ENCODE results near the gene CCDC7. TPM values are rescaled to one million over a fixed set of nuclear protein-coding genes. Genes with fewer than 3 reads are reported as not detected.

Gene CCDC7
- total RNA-seq, 2 experiments from 2014 or later: 69.4 to 72.9 TPM

- ChIA-PET CTCF (interaction anchor here (1.2 kb wide), 1 partner anchor 12 kb away, joined by 3 read pairs; no protein-coding TSS in a partner anchor), POLR2A (no interaction called here)
- Histone ChIP-seq H3K27me3 (ENCODE audit: control insufficient read depth in 1 of 2, insufficient read depth in 2 of 2, low read length in 2 of 2) (no peaks in the 10 kb centered on the region), H3K9me3 (ENCODE audit: control insufficient read depth in 1 of 2, insufficient read depth in 1 of 2, low read length in 2 of 2) (no peaks in the 10 kb centered on the region), H3K27ac (ENCODE audit: low read depth in 1 of 2, low read length in 2 of 2) (no peak overlapping the region), H3K4me3 (ENCODE audit: low read length) (no peak overlapping the region), H3K36me3 (ENCODE audit: insufficient read depth, low read length) (no peaks in the 10 kb centered on the region), H3K4me1 (ENCODE audit: insufficient read depth, low read length) (peaks cover 4% of the 10 kb centered on the region)
- H3K36me3 Mint-ChIP-seq (ENCODE audit: low read depth): no peaks in the 10 kb centered on the region
- no peak overlapping the region for H3K27ac Mint-ChIP-seq
- peaks cover 8% of the 10 kb centered on the region for H3K4me1 Mint-ChIP-seq (ENCODE audit: low read depth)
- TF ChIP-seq CTCF (IDR thresholded peaks at IDR 0.05): no peak
- no peaks in the 10 kb centered on the region for H3K27me3 Mint-ChIP-seq
- H3K4me3 Mint-ChIP-seq: no peak overlapping the region
- H3K9me3 Mint-ChIP-seq: no peaks in the 10 kb centered on the region
- intact Hi-C loops (cut with DNase I, micrococcal nuclease): no loop called here
- peak in 1 of 14 experiments; percentile 17 for DNase-seq
- ATAC-seq (ENCODE audit: poor library complexity): no peak
Measured at GRCh38 chr10:32889631-32890212, 443.8 kb downstream of the CCDC7 start.

GRCh38 chr10:32890444-32890843, 444.5 kb downstream of the CCDC7 start:
- no peak overlapping the region for H3K4me3 Mint-ChIP-seq
- ChIA-PET POLR2A (no interaction called here), CTCF (interaction anchor here (1.2 kb wide), 1 partner anchor 13 kb away, joined by 3 read pairs; no protein-coding TSS in a partner anchor)
- Histone ChIP-seq H3K9me3 (ENCODE audit: control insufficient read depth in 1 of 2, insufficient read depth in 1 of 2, low read length in 2 of 2) (no peaks in the 10 kb centered on the region), H3K4me3 (ENCODE audit: low read length) (no peak overlapping the region), H3K4me1 (ENCODE audit: insufficient read depth, low read length) (peaks cover 4% of the 10 kb centered on the region), H3K27me3 (ENCODE audit: control insufficient read depth in 1 of 2, insufficient read depth in 2 of 2, low read length in 2 of 2) (no peaks in the 10 kb centered on the region), H3K27ac (ENCODE audit: low read depth in 1 of 2, low read length in 2 of 2) (no peak overlapping the region), H3K36me3 (ENCODE audit: insufficient read depth, low read length) (peaks cover 2% of the 10 kb centered on the region)
- DNase-seq (no peak), ATAC-seq (ENCODE audit: poor library complexity) (no peak)
- no peak overlapping the region for H3K27ac Mint-ChIP-seq
- TF ChIP-seq CTCF (IDR thresholded peaks at IDR 0.05): no peak
- peaks cover 8% of the 10 kb centered on the region for H3K4me1 Mint-ChIP-seq (ENCODE audit: low read depth)
- peaks cover 3% of the 10 kb centered on the region for H3K36me3 Mint-ChIP-seq (ENCODE audit: low read depth)
- intact Hi-C loops (cut with DNase I, micrococcal nuclease): no loop called here
- no peaks in the 10 kb centered on the region for H3K27me3 Mint-ChIP-seq
- no peaks in the 10 kb centered on the region for H3K9me3 Mint-ChIP-seq

- H3K9me3 ChIP-seq (ENCODE audit: control insufficient read depth in 1 of 2, insufficient read depth in 1 of 2, low read length in 2 of 2): no peaks in the 10 kb centered on the region
- no peaks in the 10 kb centered on the region for H3K27me3 Mint-ChIP-seq
- intact Hi-C loops (cut with DNase I, micrococcal nuclease): no loop called here
- CTCF ChIA-PET: interaction anchor here (0.8 kb wide), 1 partner anchor 84 kb away, joined by 3 read pairs; no protein-coding TSS in a partner anchor
- DNase-seq (no peak), ATAC-seq (ENCODE audit: poor library complexity) (no peak)
- no peaks in the 10 kb centered on the region for H3K27me3 ChIP-seq (ENCODE audit: control insufficient read depth in 1 of 2, insufficient read depth in 2 of 2, low read length in 2 of 2)
- peaks cover 4% of the 10 kb centered on the region for H3K4me1 ChIP-seq (ENCODE audit: insufficient read depth, low read length)
- H3K9me3 Mint-ChIP-seq: no peaks in the 10 kb centered on the region
- POLR2A ChIA-PET: no interaction called here
- H3K4me1 Mint-ChIP-seq (ENCODE audit: low read depth): peaks cover 8% of the 10 kb centered on the region
- H3K4me3 Mint-ChIP-seq: no peak overlapping the region
- no peak for TF ChIP-seq CTCF (IDR thresholded peaks at IDR 0.05)
- H3K27ac Mint-ChIP-seq: no peak overlapping the region
- no peak overlapping the region for H3K27ac ChIP-seq (ENCODE audit: low read depth in 1 of 2, low read length in 2 of 2)
- H3K4me3 ChIP-seq (ENCODE audit: low read length): no peak overlapping the region
- H3K36me3 Mint-ChIP-seq (ENCODE audit: low read depth): peaks cover 9% of the 10 kb centered on the region
- H3K36me3 ChIP-seq (ENCODE audit: insufficient read depth, low read length): peaks cover 6% of the 10 kb centered on the region
Measured at GRCh38 chr10:32891261-32891660, 445.3 kb downstream of the CCDC7 start.
